A549 (cell line): ENCODE data around the gene LRRC8E. TPM values are rescaled to one million over a fixed set of nuclear protein-coding genes. Genes with fewer than 3 reads are reported as not detected.

Experiments used
- ATAC-seq, 2 experiments: fragments of 200-7000 bp in 1 of 2; fragments of >200 bp in 1 of 2; cut with Nextera tagmentation in 1 of 2; cut with Tn5 transposase in 1 of 2; 3 replicates each; pipeline versions ENCODE4 v1.8.0 to v1.9.1; 2018 to 2020; ENCODE audit warnings: mild to moderate bottlenecking in 1 of 2, moderate library complexity in 1 of 2
- CTCF ChIA-PET: fragments of 300-600 bp; sonication (Branson Sonifier 250); formaldehyde crosslinking; extraction: SDS; loops from one replicate; lab custom pipeline; 2021; ENCODE audit warnings: antibody characterized with exemption, inconsistent platforms; lab: Yijun Ruan, JAX
- POLR2A ChIA-PET: fragments of 350-600 bp; formaldehyde crosslinking; extraction: SDS; loops from one replicate; lab custom pipeline; 2021; ENCODE audit warnings: antibody characterized with exemption, inconsistent platforms; lab: Yijun Ruan, JAX
- DNase-seq, 2 experiments: peaks; one replicate each; pipeline versions ENCODE4 v3.0.0 to v3.0.0-alpha.2; 2011 to 2016; ENCODE audit warnings: low read depth in 1 of 2, low spot score in 1 of 2
- FAIRE-seq: peaks from 2 replicates; lab custom pipeline; 2011; peaks lifted over from hg19 to GRCh38; lab: Jason Lieb, UNC
- H3K27ac ChIP-seq, 2 experiments: fragments of >200 bp; sonication (Bioruptor Twin); formaldehyde crosslinking; 3 replicates each; pipeline ENCODE4 v1.5.1; 2016 to 2017
- H3K4me1 ChIP-seq: fragments of >200 bp; sonication (Bioruptor Twin); formaldehyde crosslinking; 3 replicates; pipeline ENCODE4 v1.6.1; 2016
- H3K4me2 ChIP-seq: fragments of >200 bp; sonication (Bioruptor Twin); formaldehyde crosslinking; 3 replicates; pipeline ENCODE4 v1.6.1; 2016
- H3K4me3 ChIP-seq: fragments of >200 bp; sonication (Bioruptor Twin); formaldehyde crosslinking; 3 replicates; pipeline ENCODE4 v1.5.1; 2016
- H3K9me3 ChIP-seq: fragments of >200 bp; sonication (Bioruptor Twin); formaldehyde crosslinking; 3 replicates; pipeline ENCODE4 v1.6.1; 2016
- ATOH8 ChIP-seq: fragments of 250-450 bp; sonication (Bioruptor Pico); IDR thresholded peaks from 2 replicates; pipeline ENCODE4 v1.5.0; 2020; ENCODE audit warnings: low read depth, mild to moderate bottlenecking, moderate library complexity
- BCL3 ChIP-seq: fragments of >200 bp; sonication (Bioruptor Twin); formaldehyde crosslinking; IDR thresholded peaks from 3 replicates; pipeline ENCODE4 v1.6.1; 2016
- BHLHE40 ChIP-seq: IDR thresholded peaks from 2 replicates; pipeline ENCODE4 v1.6.1; 2012; ENCODE audit warnings: low read depth, low read length, inconsistent platforms
- CBX2 ChIP-seq: fragments of 200-600 bp; sonication (generic); IDR thresholded peaks from 2 replicates; pipeline ENCODE4 v1.6.1; 2016; ENCODE audit warnings: low read depth, mild to moderate bottlenecking, borderline replicate concordance
- CBX8 ChIP-seq: fragments of 200-600 bp; sonication (generic); IDR thresholded peaks from 2 replicates; pipeline ENCODE4 v1.6.1; 2016
- CEBPB ChIP-seq, 2 experiments: fragments of >200 bp in 1 of 2; sonication (Bioruptor Twin) in 1 of 2; formaldehyde crosslinking in 1 of 2; IDR thresholded peaks; 2 replicates each; pipeline ENCODE4 v1.6.1; 2012 to 2016
- EP300 ChIP-seq, 2 experiments: fragments of >200 bp; sonication (Bioruptor Twin); formaldehyde crosslinking; IDR thresholded peaks; 2 replicates in 1 of 2; 3 replicates in 1 of 2; pipeline ENCODE4 v1.6.1; 2016 to 2017
- FOSB ChIP-seq: fragments of 250-450 bp; sonication (Bioruptor Pico); IDR thresholded peaks from 2 replicates; pipeline ENCODE4 v1.5.0; 2020; ENCODE audit warnings: mild to moderate bottlenecking, moderate library complexity
- FOSL2 ChIP-seq, 2 experiments: fragments of 450-650 bp in 1 of 2; fragments of >200 bp in 1 of 2; sonication (Bioruptor Twin) in 1 of 2; formaldehyde crosslinking; IDR thresholded peaks; 2 replicates each; pipeline versions ENCODE4 v1.5.0 to v1.6.1; 2016 to 2020; ENCODE audit warnings: mild to moderate bottlenecking in 1 of 2, moderate library complexity in 1 of 2
- FOXS1 ChIP-seq: fragments of 250-450 bp; sonication (Bioruptor Pico); IDR thresholded peaks from 2 replicates; pipeline ENCODE4 v1.5.0; 2020; ENCODE audit warnings: mild to moderate bottlenecking, moderate library complexity
- HDAC2 ChIP-seq: fragments of 200-600 bp; sonication (generic); IDR thresholded peaks from 2 replicates; pipeline ENCODE4 v1.6.1; 2016
- HES2 ChIP-seq: fragments of >200 bp; sonication (Bioruptor Twin); formaldehyde crosslinking; IDR thresholded peaks from 2 replicates; pipeline ENCODE4 v1.6.1; 2016
- HMGXB4 ChIP-seq: fragments of 250-450 bp; sonication (Bioruptor Pico); IDR thresholded peaks from 2 replicates; pipeline ENCODE4 v1.5.0; 2021; ENCODE audit warnings: mild to moderate bottlenecking, moderate library complexity, borderline replicate concordance
- HOXA7 ChIP-seq: fragments of 250-450 bp; sonication (Bioruptor Pico); IDR thresholded peaks from 2 replicates; pipeline ENCODE4 v1.5.0; 2020; ENCODE audit warnings: mild to moderate bottlenecking, moderate library complexity
- HOXB13 ChIP-seq: fragments of 250-450 bp; sonication (Bioruptor Pico); IDR thresholded peaks from 2 replicates; pipeline ENCODE4 v1.5.0; 2020; ENCODE audit warnings: low read depth, mild to moderate bottlenecking, moderate library complexity
- HOXB5 ChIP-seq: fragments of 250-450 bp; sonication (Bioruptor Pico); IDR thresholded peaks from 2 replicates; pipeline ENCODE4 v1.5.0; 2020; ENCODE audit warnings: mild to moderate bottlenecking, moderate library complexity
- KDM5A ChIP-seq: fragments of 200-600 bp; sonication (generic); IDR thresholded peaks from 2 replicates; pipeline ENCODE4 v1.6.1; 2016; ENCODE audit warnings: antibody characterized with exemption, mild to moderate bottlenecking
- MAX ChIP-seq: IDR thresholded peaks from 2 replicates; pipeline ENCODE4 v1.6.1; 2012
- PHF8 ChIP-seq: fragments of 200-600 bp; sonication (generic); IDR thresholded peaks from 2 replicates; pipeline ENCODE4 v1.6.1; 2016; ENCODE audit warnings: low read depth, mild to moderate bottlenecking, antibody characterized with exemption, moderate library complexity, borderline replicate concordance
- POLR2AphosphoS2 ChIP-seq: conservative IDR thresholded peaks from 2 replicates; pipeline ENCODE4 v1.6.1; 2012; ENCODE audit warnings: low read length, improper control_type of control experiment, inconsistent platforms
- RAD21 ChIP-seq, 2 experiments: fragments of >200 bp in 1 of 2; sonication (Bioruptor Twin) in 1 of 2; formaldehyde crosslinking in 1 of 2; IDR thresholded peaks in 1 of 2; conservative IDR thresholded peaks in 1 of 2; 2 replicates in 1 of 2; 3 replicates in 1 of 2; pipeline ENCODE4 v1.6.1; 2012 to 2018; ENCODE audit warnings: inconsistent platforms in 1 of 2
- RCOR1 ChIP-seq: fragments of 150-350 bp; IDR thresholded peaks from 2 replicates; pipeline ENCODE4 v1.6.1; 2014; ENCODE audit warnings: antibody characterized with exemption, low read length, low read depth
- RFX5 ChIP-seq: fragments of 450-650 bp; IDR thresholded peaks from 2 replicates; pipeline ENCODE4 v1.7.1; 2014; ENCODE audit warnings: antibody characterized with exemption, mild to moderate bottlenecking, moderate library complexity
- SMC3 ChIP-seq: fragments of >200 bp; sonication (Bioruptor Twin); formaldehyde crosslinking; IDR thresholded peaks from 3 replicates; pipeline ENCODE4 v1.6.1; 2018; ENCODE audit warnings: inconsistent platforms
- USF2 ChIP-seq: fragments of 450-650 bp; IDR thresholded peaks from 2 replicates; pipeline ENCODE4 v1.6.1; 2014; ENCODE audit warnings: antibody characterized with exemption
- ZFP36 ChIP-seq: fragments of 450-650 bp; IDR thresholded peaks from 2 replicates; pipeline ENCODE4 v1.6.1; 2014; ENCODE audit warnings: borderline replicate concordance; ENCODE audit not compliant: partially characterized antibody
- ZNF302 ChIP-seq: fragments of 250-450 bp; sonication (Bioruptor Pico); IDR thresholded peaks from 2 replicates; pipeline ENCODE4 v1.9.0; 2021; ENCODE audit warnings: inconsistent platforms, mild to moderate bottlenecking, moderate library complexity
- WGBS: methylation state at CpG from one replicate; pipeline ENCODE4 v1.1.6; 2017; ENCODE audit errors: missing lambda C conversion rate; 5-methylcytosine and 5-hydroxymethylcytosine counted together
- polyA plus RNA-seq, 4 experiments: library from polyadenylated mRNA; depleted of rRNA in 3 of 4; stranded (reverse); fragments of >200 nt; fragmentation: RNase III in 1 of 4; extraction: RNeasy Plus Mini Kit Qiagen cat#74134 plus additional on column Dnase treatment in 1 of 4; gene quantifications; 2 replicates in 3 of 4; 3 replicates in 1 of 4; pipeline ENCODE4 v1.2.3, GENCODE V29; 2011 to 2017
- TF ChIP-seq, protein P1 (sequence below): fragments of 150-350 bp; IDR thresholded peaks from 2 replicates; pipeline ENCODE4 v1.6.1; 2014; ENCODE audit warnings: low read depth, mild to moderate bottlenecking, low read length

The LRRC8E gene
- polyA plus RNA-seq, 2 of the 4 experiments (the other 2 are of a cell fraction) = 4.0 to 4.4 TPM

DNA sequence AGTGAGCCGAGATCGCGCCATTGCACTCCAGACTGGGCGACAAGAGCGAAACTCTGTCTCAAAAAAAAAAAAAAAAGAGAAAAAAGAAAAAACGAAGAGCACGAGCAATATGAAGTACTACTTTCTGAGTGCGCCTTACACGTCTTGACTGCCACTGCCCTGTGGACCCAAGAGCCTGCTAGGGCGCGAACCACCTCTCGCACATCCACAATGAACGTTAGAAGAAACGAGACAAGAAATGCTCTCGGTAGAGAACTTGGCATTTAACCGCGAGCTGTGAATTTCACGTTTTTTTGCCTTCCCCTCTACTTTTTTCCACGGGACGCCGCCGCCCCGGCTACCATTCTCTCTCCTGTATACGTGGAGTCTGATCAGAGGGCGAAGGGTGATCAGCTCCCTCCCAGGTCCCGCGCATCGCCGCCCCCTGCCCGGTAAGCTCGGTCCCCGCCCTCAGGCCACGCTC lies 54.7 kb downstream of the LRRC8E start:
- WGBS = 3% methylated on average over 28 of the region's 33 CpGs
- no peak for TF ChIP-seq ZFP36
- TF ChIP-seq EP300 (IDR thresholded peaks at IDR 0.05) = no peak
- no peak for TF ChIP-seq BHLHE40
- no peak for TF ChIP-seq FOSB (CRISPR knock-in tag)
- TF ChIP-seq RFX5 = no peak
- no peak for TF ChIP-seq HOXA7 (CRISPR knock-in tag)
- no peak for TF ChIP-seq FOSL2 (IDR thresholded peaks at IDR 0.05)
- no peak for TF ChIP-seq FOSL2 (CRISPR knock-in tag; IDR thresholded peaks at IDR 0.05)
- TF ChIP-seq RAD21 (conservative IDR thresholded peaks at IDR 0.05 in 1 of 2, IDR thresholded peaks at IDR 0.05 in 1 of 2) = no peak
- no peak for TF ChIP-seq CBX2
- TF ChIP-seq KDM5A = no peak
- no peak for TF ChIP-seq RCOR1
- TF ChIP-seq ZNF302 (CRISPR knock-in tag) = no peak
- peak; percentile 22 to 51; a peak in 3 of 6 replicates for ATAC-seq

GRCh38 chr19:7943444-7944176 lies 55.3 kb downstream of the LRRC8E start, which contains the start of gene TIMM44:
TIMM44 (minus strand) TSS chr19:7943666; CDS start chr19:7943651, 15 bp downstream.
- 5% methylated on average over 16 of the region's 56 CpGs for WGBS
- no peak for FAIRE-seq
- TF ChIP-seq, protein P1, sequence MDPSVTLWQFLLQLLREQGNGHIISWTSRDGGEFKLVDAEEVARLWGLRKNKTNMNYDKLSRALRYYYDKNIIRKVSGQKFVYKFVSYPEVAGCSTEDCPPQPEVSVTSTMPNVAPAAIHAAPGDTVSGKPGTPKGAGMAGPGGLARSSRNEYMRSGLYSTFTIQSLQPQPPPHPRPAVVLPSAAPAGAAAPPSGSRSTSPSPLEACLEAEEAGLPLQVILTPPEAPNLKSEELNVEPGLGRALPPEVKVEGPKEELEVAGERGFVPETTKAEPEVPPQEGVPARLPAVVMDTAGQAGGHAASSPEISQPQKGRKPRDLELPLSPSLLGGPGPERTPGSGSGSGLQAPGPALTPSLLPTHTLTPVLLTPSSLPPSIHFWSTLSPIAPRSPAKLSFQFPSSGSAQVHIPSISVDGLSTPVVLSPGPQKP = no peak
- no peak for TF ChIP-seq FOSL2 (IDR thresholded peaks at IDR 0.05)
- TF ChIP-seq FOSL2 (CRISPR knock-in tag; IDR thresholded peaks at IDR 0.05) = peak; percentile 63
- no peak for TF ChIP-seq ATOH8 (CRISPR knock-in tag)
- TF ChIP-seq HOXB13 (CRISPR knock-in tag) = no peak
- peak; percentile 76 to 92; a peak in 3 of 4 replicates for TF ChIP-seq CEBPB (IDR thresholded peaks at IDR 0.05)
- TF ChIP-seq SMC3 = no peak
- TF ChIP-seq HOXB5 (CRISPR knock-in tag) = no peak
- TF ChIP-seq CBX8 = no peak
- no peak for TF ChIP-seq FOSB (CRISPR knock-in tag)
- TF ChIP-seq PHF8 = peak; percentile 89; the same call in 1 of the 2 replicates
- TF ChIP-seq MAX = peak; percentile 84
- no peak for TF ChIP-seq HDAC2
- TF ChIP-seq HMGXB4 = no peak
- 0 out of 3 replicates have a peak, but pooled peaks have one; percentile 33 for TF ChIP-seq BCL3
- no peak for TF ChIP-seq POLR2AphosphoS2
- no peak for TF ChIP-seq FOXS1
- no peak for TF ChIP-seq EP300 (IDR thresholded peaks at IDR 0.05)
- peak; percentile 73 for TF ChIP-seq USF2
- TF ChIP-seq HES2 = no peak

More for the DNA sequence above, 54.7 kb downstream of the LRRC8E start:
- Histone ChIP-seq H3K4me2 (peak overlapping the region; percentile 81), H3K27ac (peak overlapping the region; percentile 99 to 100), H3K4me3 (peak overlapping the region; percentile 92), H3K9me3 (no peaks in the 10 kb centered on the region; the same call in 2 of the 3 replicates), H3K4me1 (peaks cover 8% of the 10 kb centered on the region; the same call in 1 of the 3 replicates)
- POLR2A ChIA-PET = interaction anchor here (0.5 to 2.7 kb wide), 12 partner anchors 8 to 319 kb away, joined by 3 to 20 read pairs (median 4); partner anchors contain the start of genes ELAVL1 and SNAPC2
- DNase-seq = no peak
- CTCF ChIA-PET = interaction anchor here (0.5 to 7.3 kb wide), 21 partner anchors 8 to 1002 kb away, joined by 3 to 64 read pairs (median 8); partner anchors contain the start of genes ELAVL1, PET100, SNAPC2 and XAB2
- FAIRE-seq = no peak

More at GRCh38 chr19:7943444-7944176, 55.3 kb downstream of the LRRC8E start, which contains the start of gene TIMM44:
- H3K4me1 ChIP-seq = peaks cover 8% of the 10 kb centered on the region; the same call in 1 of the 3 replicates
- ATAC-seq (peak; percentile 98 to 99), DNase-seq (peak; percentile 86 to 98)
- H3K27ac ChIP-seq = peak within 1 kb of the TSS; percentile 99 to 100
- H3K9me3 ChIP-seq = no peaks in the 10 kb centered on the region; the same call in 2 of the 3 replicates
- CTCF ChIA-PET = interaction anchor here (0.5 to 7.3 kb wide), 37 partner anchors 8 to 1578 kb away, joined by 3 to 64 read pairs (median 5); partner anchors contain the start of genes ELAVL1, MAP2K7, PET100 and SNAPC2
- POLR2A ChIA-PET = interaction anchor here (0.5 to 2.7 kb wide), 13 partner anchors 8 to 318 kb away, joined by 3 to 20 read pairs (median 4); partner anchors contain the start of genes ELAVL1 and SNAPC2
- peak within 1 kb of the TSS; percentile 92 for H3K4me3 ChIP-seq
- peak within 1 kb of the TSS; percentile 98 for H3K4me2 ChIP-seq
